Activated CD8-positive, alpha-beta memory T cell treated with anti-CD3 and anti-CD28 coated beads, Interleukin-2, amount 50 U/mL, for 24 hours (primary cell): Measurements from ENCODE around the gene TASL.
"Not testable (repeated sequence)": the region's sequence is repeated elsewhere in the genome, so short reads cannot be mapped to it uniquely, and the experiment has no call there.

Experiments used
- DNase-seq: peaks from one replicate; pipeline ENCODE4 v3.0.0-alpha.2; 2020; ENCODE audit errors: extremely low read depth

Gene TASL

DNA sequence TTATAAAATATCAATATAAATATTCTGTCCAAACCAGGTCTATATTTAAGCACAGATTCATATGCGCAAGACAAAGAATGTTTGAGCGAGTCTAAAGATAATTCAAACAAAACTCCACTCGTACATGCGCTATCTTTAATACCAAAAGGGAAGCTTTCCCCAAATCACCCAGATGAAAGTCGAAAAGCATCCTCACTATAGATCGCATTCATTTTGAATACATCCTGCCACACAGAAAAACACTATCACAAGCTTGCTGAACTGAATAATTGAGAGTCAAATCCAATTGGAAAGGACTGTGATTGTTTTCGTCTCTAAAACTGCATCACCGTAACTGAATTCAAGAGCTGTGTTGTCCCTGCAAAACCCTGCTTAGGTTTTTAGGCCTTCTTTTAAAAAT lies 685 bp downstream of the TASL start:
- no peak for DNase-seq

DNA sequence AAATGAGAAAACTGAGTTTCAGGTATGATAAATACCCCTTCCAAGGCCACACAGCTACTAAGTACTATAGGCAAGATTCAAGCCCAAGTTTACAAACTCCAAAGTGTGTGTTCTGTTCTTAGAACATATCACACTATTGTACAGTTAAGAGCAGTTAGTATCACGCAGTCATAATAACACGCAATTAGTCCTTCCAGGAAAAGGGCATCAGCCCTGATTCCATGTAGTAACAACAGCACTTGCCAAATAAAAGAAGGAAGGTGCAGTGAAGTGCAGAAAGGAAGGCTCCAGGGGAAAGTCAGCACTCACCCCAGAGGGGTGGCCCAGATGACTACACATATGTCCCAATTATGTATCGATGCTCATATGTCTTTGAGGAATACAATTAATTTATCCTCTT lies 4.4 kb downstream of the TASL start:
- DNase-seq: no peak

DNA sequence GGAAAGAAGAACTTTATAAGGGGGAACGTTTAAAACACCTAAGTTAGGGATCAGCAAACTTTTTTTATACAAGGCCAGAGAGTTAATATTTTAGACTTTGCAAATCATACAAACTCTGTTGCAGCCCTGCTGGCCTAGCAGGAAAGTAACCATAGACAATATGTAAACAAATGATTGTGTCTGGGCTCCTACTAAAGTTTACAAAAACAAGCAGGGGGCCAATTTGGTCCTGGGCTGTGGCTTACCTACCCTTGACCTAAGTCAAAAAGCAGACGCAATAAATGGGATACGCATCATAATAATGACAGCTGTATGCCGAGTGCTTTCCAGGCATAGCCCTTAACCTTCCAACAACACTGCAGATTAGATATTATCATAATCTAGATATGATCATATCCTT lies 4.9 kb downstream of the TASL start:
- DNase-seq: no peak

DNA sequence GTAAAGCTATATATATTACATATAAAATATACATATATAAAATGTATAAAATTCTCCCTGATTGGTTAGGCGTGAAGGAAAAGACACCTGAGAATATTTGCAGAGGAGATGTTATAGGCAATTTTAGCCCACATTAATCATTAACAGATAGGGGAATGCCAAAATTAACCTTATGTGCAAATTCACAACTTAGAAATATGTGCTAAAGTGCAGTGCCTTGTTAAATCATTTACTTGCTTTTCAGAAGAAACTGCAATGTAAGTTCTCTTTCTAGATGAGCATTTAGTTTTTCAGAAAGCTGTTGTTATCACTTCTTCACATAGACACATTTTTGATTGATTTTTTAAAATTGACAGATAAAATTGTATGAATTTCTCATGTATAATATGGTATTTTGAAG lies 5.6 kb downstream of the TASL start:
- no peak for DNase-seq

DNA sequence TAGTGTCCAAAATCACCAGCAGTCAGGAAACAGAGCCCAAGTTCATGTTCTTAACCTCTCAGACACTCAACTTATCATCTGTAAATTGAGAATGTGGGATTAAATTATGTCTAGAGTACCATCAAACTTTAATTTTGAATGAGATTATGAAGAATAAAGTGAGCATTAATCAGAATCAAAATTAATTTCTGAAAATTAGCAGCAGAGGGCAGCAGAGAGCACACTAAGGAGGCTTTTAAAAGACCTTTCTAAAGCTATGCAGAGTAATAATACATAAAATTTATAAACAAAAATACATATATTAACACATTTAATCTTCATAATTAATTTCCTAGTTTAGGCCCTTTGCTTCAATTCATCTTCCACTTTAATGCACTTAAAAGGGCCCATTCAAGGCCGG lies 7.1 kb downstream of the TASL start:
- no peak for DNase-seq

DNA sequence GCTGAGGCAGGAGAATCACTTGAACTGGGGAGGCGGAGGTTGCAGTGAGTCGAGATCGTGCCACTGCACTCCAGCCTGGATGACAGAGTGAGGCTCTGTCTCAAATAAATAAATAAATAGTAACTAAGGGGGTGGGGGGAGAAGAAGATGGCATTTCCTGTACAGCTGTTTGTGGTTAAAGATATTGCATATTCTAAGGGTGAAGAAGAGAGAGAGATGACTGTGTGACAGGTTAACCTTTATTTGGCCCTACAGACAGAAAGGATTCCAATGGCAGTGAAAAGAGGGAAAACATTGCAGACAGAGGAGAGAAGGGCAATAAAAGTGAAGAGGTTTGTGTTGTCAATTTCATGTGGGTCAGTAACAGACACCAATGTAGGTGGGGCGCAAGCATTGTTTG lies 9.4 kb downstream of the TASL start:
- no peak for DNase-seq

DNA sequence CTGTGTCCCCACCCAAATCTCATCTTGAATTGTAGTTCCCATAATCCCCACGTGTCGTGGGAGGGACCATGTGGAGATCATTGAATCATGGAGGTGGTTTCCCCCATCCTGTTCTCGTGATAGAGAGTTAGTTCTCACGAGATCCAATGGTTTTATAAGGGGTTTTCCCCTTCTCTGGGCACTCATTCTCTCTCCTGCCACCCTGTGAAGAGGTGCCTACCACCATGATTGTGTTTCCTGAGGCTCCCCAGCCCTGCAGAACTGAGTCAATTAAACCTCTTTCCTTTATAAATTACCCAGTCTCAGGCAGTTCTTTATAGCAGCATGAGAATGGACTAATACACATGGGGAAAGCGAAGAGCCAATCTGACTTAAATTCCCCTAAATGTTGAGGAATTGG lies 14.5 kb downstream of the TASL start:
- not testable (repeated sequence) for DNase-seq

DNA sequence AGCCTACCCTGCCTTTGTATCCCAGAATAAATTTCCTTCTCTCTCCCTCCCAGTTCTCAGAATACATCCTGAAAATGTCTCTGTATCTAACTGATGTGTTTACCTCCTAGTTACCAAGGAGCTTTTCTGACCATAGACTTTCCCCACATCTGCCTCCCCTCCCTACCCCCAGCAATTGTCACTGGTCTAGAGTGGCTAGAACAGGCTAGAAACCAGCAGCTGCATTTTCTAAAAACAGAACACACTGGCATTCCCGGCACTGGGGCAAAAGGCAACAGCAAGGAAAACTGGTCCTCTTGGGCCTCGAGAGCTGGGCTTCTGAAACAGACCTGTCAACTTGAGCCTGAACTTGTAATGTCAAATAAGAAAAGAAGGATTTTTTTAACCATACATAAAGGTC lies 16.4 kb downstream of the TASL start:
- no peak for DNase-seq

DNA sequence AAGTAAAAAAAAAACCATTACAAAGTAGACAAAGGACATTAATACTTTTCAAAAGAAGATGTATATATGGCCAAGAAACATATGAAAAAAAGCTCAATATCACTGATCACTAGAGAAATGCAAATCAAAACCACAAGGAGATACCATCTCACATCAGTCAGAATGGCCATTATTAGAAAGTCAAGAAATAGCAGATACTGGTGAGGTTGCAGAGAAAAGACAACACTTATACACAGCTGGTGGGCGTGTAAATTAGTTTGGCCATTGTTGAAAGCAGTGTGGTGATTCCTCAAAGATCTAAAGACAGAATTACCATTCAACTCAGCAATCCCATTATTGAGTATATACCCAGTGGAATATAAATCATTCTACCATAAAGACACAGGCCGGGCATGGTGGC lies 39.3 kb downstream of the TASL start:
- no peak for DNase-seq

DNA sequence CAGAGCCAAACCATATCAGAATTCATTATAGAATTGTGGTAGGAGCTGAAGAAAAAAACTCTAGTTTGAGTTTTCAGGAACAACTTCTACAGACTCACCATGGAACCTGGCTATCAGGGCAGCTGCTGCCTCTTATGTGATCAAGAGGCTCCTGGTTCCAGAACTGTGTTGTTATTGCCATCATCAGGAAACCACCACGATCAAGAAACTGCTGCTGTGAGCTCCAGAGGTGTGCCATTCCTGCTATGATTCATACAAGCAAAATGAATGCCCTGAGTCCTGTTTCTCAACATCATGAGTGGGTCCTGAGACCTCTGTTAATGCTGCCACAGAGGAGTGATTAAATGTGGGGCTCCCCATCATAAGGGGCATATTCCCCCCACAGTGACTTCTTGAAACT lies 43.7 kb downstream of the TASL start:
- DNase-seq: no peak

DNA sequence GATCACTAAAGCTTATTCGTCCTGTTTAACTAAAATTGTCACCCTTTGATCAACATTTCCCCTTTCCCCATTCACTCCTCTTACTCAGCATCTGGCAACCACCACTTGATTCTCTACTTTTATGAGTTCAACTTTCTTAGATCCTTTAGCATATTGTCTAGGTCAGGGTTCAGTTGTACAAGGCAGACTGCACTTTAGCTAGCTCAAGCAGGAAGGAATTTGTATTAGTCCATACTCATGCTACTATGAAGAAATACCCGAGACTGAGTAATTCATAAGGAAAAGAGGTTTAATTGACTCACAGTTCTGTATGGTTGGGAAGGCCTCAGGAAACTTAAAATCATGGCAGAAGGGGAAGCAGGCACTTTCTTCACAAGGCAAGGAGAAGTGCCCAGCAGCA lies 44.3 kb downstream of the TASL start:
- DNase-seq: no peak

DNA sequence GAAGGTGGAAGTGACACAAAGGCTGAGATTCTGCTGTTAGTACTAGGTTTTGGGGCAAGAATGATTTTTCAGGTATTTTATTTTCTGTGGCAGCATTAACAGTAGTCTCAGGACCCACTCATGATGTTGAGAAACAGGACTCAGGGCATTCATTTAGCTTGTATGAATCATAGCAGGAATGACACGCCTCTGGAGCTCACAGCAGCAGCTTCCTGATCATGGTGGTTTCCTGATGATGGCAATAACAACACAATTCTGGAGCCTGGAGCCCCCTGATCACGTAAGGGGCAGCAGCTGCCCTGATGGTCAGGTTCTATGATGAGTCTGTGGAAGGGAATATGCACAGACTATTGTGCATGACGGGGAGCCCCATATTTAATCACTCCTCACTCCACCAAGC lies 47.0 kb downstream of the TASL start:
- DNase-seq: no peak

DNA sequence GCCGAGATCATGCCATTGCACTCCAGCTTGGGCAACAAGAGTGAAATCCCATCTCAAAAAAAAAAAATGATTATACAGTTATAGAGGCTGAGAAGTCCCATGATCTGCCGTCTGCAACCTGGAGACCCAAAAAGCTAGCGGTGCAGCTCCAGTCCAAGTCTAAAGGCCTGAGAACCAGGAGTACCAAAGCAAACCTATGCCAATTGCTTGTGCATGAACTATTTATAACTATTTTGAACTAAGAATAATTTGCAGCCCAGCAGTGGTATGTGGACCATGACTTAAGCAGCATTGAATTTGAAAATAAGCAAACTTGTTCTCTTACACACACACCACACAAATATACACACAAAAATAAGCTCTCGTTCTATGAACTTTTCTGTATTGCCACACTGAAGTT lies 51.8 kb downstream of the TASL start:
- no peak for DNase-seq

DNA sequence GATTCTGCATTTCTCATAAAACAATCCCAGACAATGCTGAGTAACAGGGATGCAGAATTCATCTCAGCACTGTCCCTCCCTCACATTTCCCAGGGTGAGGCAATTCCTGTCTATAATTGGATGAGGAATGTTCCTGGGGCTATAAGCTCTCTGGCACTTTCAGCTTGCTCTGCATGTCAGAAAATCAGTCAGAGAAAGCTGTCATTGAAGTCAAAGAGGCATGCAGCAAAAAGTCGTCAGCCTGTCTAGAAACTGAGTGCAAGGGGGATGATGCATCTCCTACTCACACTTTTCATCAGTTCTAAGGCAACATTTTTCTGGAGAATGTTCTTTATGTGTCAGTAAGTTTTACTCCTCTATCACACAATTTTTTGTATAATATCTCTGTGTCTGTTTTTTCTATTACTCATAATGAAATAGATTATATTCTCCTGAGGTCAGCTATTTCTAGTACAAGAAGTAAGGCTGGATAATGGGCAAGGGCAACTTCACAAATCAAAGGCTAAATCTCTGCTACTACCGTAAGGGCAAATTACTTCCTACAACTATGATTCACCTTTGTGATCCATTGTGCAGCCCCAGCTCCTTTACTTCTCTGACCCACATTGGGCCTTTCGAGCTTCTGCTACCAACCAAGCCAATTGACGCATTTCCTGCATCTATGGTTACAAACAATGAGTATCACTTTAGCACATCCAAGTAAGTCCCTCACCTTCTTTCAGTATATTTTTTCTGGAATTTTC lies 56.0 kb downstream of the TASL start:
- DNase-seq: no peak

DNA sequence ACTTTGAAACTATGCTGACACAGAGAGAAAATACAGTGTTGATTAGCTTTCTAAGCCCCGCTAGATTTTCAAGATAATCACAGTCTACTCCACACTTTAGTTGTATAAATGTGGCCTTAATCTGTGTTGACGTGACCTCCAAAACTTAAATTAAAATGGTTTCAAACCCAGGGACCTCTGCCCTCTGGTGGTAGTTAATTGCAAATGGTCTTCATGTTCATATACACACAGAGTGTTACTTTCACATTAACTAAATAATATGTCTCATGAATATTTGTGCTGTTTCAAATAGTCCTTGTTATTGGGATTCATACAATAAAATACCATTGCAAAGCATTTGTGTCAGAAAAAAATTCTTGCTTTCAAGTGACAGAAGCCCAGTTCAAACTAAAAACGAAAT lies 64.3 kb downstream of the TASL start:
- no peak for DNase-seq
